Endothelial cell of umbilical vein (primary cell): Measurements from ENCODE around the gene GRID1. TPM values are rescaled to one million over a fixed set of nuclear protein-coding genes. Genes with fewer than 3 reads are reported as not detected.

Experiments used
- BruUV-seq: library from RNA; stranded (reverse); fragments of 400-500 nt; replicated peaks from 2 replicates; lab custom pipeline; 2021; lab: Mats Ljungman, UMichigan
- CTCF ChIA-PET: fragments of 300-600, 350-600 bp; sonication (Branson Sonifier 250); formaldehyde crosslinking; loops from one replicate; lab custom pipeline; 2021; ENCODE audit warnings: antibody characterized with exemption, inconsistent platforms; lab: Charles Lee
- POLR2A ChIA-PET: fragments of 300-600, 350-600 bp; sonication (Branson Sonifier 250); formaldehyde crosslinking; loops from one replicate; lab custom pipeline; 2021; ENCODE audit warnings: antibody characterized with exemption, inconsistent platforms; lab: Charles Lee
- DNase-seq: peaks from one replicate; pipeline ENCODE4 v3.0.0-alpha.2; 2011; ENCODE audit warnings: low read depth, low spot score
- FAIRE-seq: peaks from 2 replicates; lab custom pipeline; 2011; peaks lifted over from hg19 to GRCh38; lab: Jason Lieb, UNC
- H2AFZ ChIP-seq: 2 replicates; pipeline ENCODE4 v1.6.0; 2012; ENCODE audit warnings: low read depth, low read length, control low read depth, inconsistent platforms
- H3K27ac ChIP-seq: 2 replicates; pipeline ENCODE4 v1.5.1; 2011; ENCODE audit warnings: low read depth, mild to moderate bottlenecking, control low read depth, low read length, moderate library complexity; ENCODE audit not compliant: insufficient read depth
- H3K27me3 ChIP-seq, 2 experiments: 2 replicates each; pipeline versions ENCODE4 v1.6.0 to v1.6.1; 2011; ENCODE audit warnings: low read length in 2 of 2, mixed read lengths in 1 of 2; ENCODE audit not compliant: control insufficient read depth in 2 of 2, insufficient read depth in 2 of 2
- H3K36me3 ChIP-seq, 2 experiments: 2 replicates in 1 of 2; 3 replicates in 1 of 2; pipeline ENCODE4 v1.5.1; 2011; ENCODE audit warnings: low read length in 2 of 2, mild to moderate bottlenecking in 1 of 2, moderate library complexity in 1 of 2; ENCODE audit not compliant: control insufficient read depth in 2 of 2, insufficient read depth in 2 of 2; ENCODE audit errors: extremely low read depth in 1 of 2
- H3K4me1 ChIP-seq: 3 replicates; pipeline ENCODE4 v1.5.1; 2011; ENCODE audit warnings: mild to moderate bottlenecking, low read length; ENCODE audit not compliant: control insufficient read depth, insufficient read depth; ENCODE audit errors: extremely low read depth
- H3K4me2 ChIP-seq: 2 replicates; pipeline ENCODE4 v1.6.1; 2011; ENCODE audit warnings: low read length, control low read depth, mixed read lengths; ENCODE audit not compliant: insufficient read depth
- H3K4me3 ChIP-seq, 3 experiments: fragments of 200-600 bp in 1 of 3; sonication (generic), shearing (Covaris generic) in 1 of 3; replicated peaks in 1 of 3; 2 replicates each; pipeline ENCODE4 v1.5.1; 2011 to 2016; ENCODE audit warnings: control low read depth in 3 of 3, low read length in 3 of 3, mild to moderate bottlenecking in 2 of 3, inconsistent platforms in 1 of 3, low read depth in 1 of 3, moderate library complexity in 1 of 3; ENCODE audit not compliant: insufficient read depth in 1 of 3
- H3K79me2 ChIP-seq: 2 replicates; pipeline ENCODE4 v1.6.0; 2012; ENCODE audit warnings: low read length, inconsistent platforms; ENCODE audit not compliant: control insufficient read depth, insufficient read depth
- H3K9ac ChIP-seq: replicated peaks from 2 replicates; pipeline ENCODE3; 2011; ENCODE audit warnings: low read length, control low read depth; ENCODE audit not compliant: insufficient read depth; ENCODE audit errors: extremely low read depth
- H3K9me1 ChIP-seq: replicated peaks from 3 replicates; pipeline ENCODE4 v1.6.0; 2011; ENCODE audit warnings: mild to moderate bottlenecking, low read length; ENCODE audit not compliant: control insufficient read depth, insufficient read depth; ENCODE audit errors: extremely low read depth
- H3K9me3 ChIP-seq: replicated peaks from 2 replicates; pipeline ENCODE4 v1.5.1; 2012; ENCODE audit warnings: low read length, inconsistent platforms; ENCODE audit not compliant: control insufficient read depth, insufficient read depth
- H4K20me1 ChIP-seq: replicated peaks from 2 replicates; pipeline ENCODE3; 2011; ENCODE audit warnings: mild to moderate bottlenecking, low read length; ENCODE audit not compliant: control insufficient read depth, insufficient read depth; ENCODE audit errors: extremely low read depth
- JUN ChIP-seq: IDR thresholded peaks from 2 replicates; pipeline ENCODE4 v1.6.1; 2011; ENCODE audit warnings: borderline replicate concordance, low read depth; ENCODE audit not compliant: insufficient read length, insufficient read depth
- POLR2AphosphoS5 ChIP-seq: IDR thresholded peaks from 2 replicates; pipeline ENCODE4 v1.6.1; 2012; ENCODE audit warnings: low read depth, mild to moderate bottlenecking, control low read depth, low read length, moderate library complexity; ENCODE audit not compliant: insufficient read depth
- dilution Hi-C: fragments of 300-500 bp; cut with MboI; formaldehyde crosslinking; loops from one replicate; pipeline ENCODE4 v1.15.0; 2019; ENCODE audit warnings: low sequenced_read_pairs; ENCODE audit not compliant: extremely low pct_ligation_motif_present
- intact Hi-C: fragments of 100-400 bp; cut with micrococcal nuclease; formaldehyde crosslinking; loops from one replicate; pipeline ENCODE4 v1.10.0; 2022
- polyA plus RNA-seq, 4 experiments: library from polyadenylated mRNA; depleted of rRNA in 3 of 4; stranded (reverse) in 3 of 4; unstranded in 1 of 4; fragments of >200 nt; gene quantifications; 2 replicates each; pipeline versions ENCODE4 v1.2.1 to v1.2.3, GENCODE V29; 2011 to 2012; ENCODE audit warnings: missing spikeins in 1 of 4
- total RNA-seq: library from RNA; stranded (reverse); gene quantifications from 2 replicates; pipeline ENCODE4 v1.2.3, GENCODE V29; 2021

Gene GRID1
- total and polyA plus RNA-seq, 2 donors (not counting 3 experiments of a cell fraction or from before 2014, with no cell fraction given): not detected

DNA sequence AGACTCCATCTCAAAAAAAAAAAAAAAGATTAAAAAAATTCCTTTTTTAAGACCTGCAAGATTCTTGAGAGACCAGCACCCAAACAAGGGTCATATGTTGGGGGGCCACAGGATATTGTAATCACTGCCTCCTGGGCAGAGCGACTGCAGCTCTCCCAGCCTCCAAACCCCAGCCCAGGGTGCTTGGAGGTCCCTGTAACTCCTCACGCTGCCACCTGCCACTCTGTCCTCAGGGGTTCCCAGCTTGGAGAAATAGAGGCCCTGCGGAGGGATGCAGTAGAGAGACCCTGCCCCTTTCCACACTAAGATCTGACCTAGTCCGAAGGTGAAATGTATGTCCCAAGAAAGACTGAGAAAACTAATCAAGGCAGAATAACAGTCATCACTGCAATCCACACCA lies 343.7 kb downstream of the GRID1 start:
- no peak overlapping the region for H3K9ac ChIP-seq
- no peaks in the 10 kb centered on the region for H3K79me2 ChIP-seq
- ChIA-PET POLR2A (no interaction called here), CTCF (no interaction called here)
- FAIRE-seq (no peak), DNase-seq (no peak)
- H2AFZ ChIP-seq: no peak overlapping the region
- intact Hi-C loops (no loop called here), dilution Hi-C loops (no loop called here)
- H3K36me3 ChIP-seq: no peaks in the 10 kb centered on the region
- no peak for TF ChIP-seq JUN
- H3K27me3 ChIP-seq: no peaks in the 10 kb centered on the region
- no peaks in the 10 kb centered on the region for H3K4me1 ChIP-seq
- no peak overlapping the region for H3K27ac ChIP-seq
- BruUV-seq: no TSS peak
- no peak overlapping the region for H3K4me3 ChIP-seq
- H3K9me1 ChIP-seq: no peaks in the 10 kb centered on the region
- no peaks in the 10 kb centered on the region for H3K9me3 ChIP-seq
- no peak overlapping the region for H3K4me2 ChIP-seq
- H4K20me1 ChIP-seq: no peaks in the 10 kb centered on the region

DNA sequence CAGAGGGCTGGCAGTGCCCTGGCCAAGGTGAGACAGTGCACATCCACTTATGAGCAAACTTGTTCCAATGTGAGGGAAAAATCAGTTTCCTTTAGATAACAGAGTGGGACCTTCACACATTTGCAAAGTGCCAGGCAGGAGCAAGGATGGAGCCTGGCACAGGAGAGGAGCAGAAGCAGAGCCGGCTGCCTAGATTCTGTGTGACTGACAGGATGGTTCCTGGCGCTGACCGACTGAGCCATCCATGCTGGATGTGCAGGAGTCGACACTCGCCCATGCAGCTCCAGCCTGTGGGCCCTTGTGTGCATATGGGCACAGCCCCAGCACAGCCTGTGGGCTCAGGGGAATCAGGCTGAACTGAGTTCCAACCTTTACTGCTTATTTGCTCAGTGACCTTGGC lies 346.5 kb downstream of the GRID1 start:
- TF ChIP-seq POLR2AphosphoS5: no peak
- no TSS peak for BruUV-seq
- Histone ChIP-seq H3K36me3 (no peaks in the 10 kb centered on the region), H3K79me2 (no peaks in the 10 kb centered on the region), H3K27ac (no peak overlapping the region), H3K4me3 (no peak overlapping the region), H3K4me2 (no peak overlapping the region), H3K9me3 (no peaks in the 10 kb centered on the region), H3K4me1 (no peaks in the 10 kb centered on the region), H2AFZ (no peak overlapping the region), H3K9me1 (no peaks in the 10 kb centered on the region), H3K27me3 (no peaks in the 10 kb centered on the region), H3K9ac (no peak overlapping the region), H4K20me1 (no peaks in the 10 kb centered on the region)
- dilution Hi-C loops: no loop called here
- DNase-seq (no peak), FAIRE-seq (no peak)
- CTCF ChIA-PET: no interaction called here
- POLR2A ChIA-PET: no interaction called here
- intact Hi-C loops: no loop called here
